Measurements from ENCODE around the gene ZDHHC14. TPM values are rescaled to one million over a fixed set of nuclear protein-coding genes. Genes with fewer than 3 reads are reported as not detected.
A peak's percentile ranks its signal among the peaks of the same experiment; 100 is the strongest.

The ZDHHC14 gene
- total and polyA plus RNA-seq, 3 donors from 2014 or later: 28.5 to 74.9 (median 67.9) TPM

GRCh38 chr6:157593596-157593995 lies 212.6 kb downstream of the ZDHHC14 start:
- TF ChIP-seq CTCF (IDR thresholded peaks at IDR 0.05): no peak
- TF ChIP-seq POLR2A (IDR thresholded peaks at IDR 0.05): no peak
- intact Hi-C loops (cut with DNase I; ENCODE audit: low total_unique reads): no loop called here
- Histone ChIP-seq H3K27ac (no peak overlapping the region), H3K4me1 (peaks cover 6% of the 10 kb centered on the region), H3K9me3 (no peaks in the 10 kb centered on the region), H3K27me3 (no peaks in the 10 kb centered on the region), H3K36me3 (ENCODE audit: low read depth, missing control alignments) (no peaks in the 10 kb centered on the region), H3K4me3 (peak overlapping the region in 1 of 2 donors; percentile 56)
- no peak for DNase-seq
- WGBS, 2 donors: 54 to 74% methylated on average over 6 to 8 of the region's 8 CpGs

- no peak for DNase-seq
- Histone ChIP-seq H3K27ac (no peak overlapping the region), H3K4me3 (no peak overlapping the region), H3K9me3 (no peaks in the 10 kb centered on the region), H3K27me3 (no peaks in the 10 kb centered on the region), H3K36me3 (ENCODE audit: low read depth, missing control alignments) (no peaks in the 10 kb centered on the region), H3K4me1 (peaks cover 6% of the 10 kb centered on the region)
- 92% methylated on average over 7 of the region's 7 CpGs for WGBS, 2 donors
- no peak for TF ChIP-seq CTCF (IDR thresholded peaks at IDR 0.05)
- no peak for TF ChIP-seq POLR2A (IDR thresholded peaks at IDR 0.05)
- intact Hi-C loops (cut with DNase I; ENCODE audit: low total_unique reads): no loop called here
Measured at GRCh38 chr6:157594292-157594691, 213.3 kb downstream of the ZDHHC14 start.

GRCh38 chr6:157595768-157596167 lies 214.8 kb downstream of the ZDHHC14 start:
- Histone ChIP-seq H3K9me3 (no peaks in the 10 kb centered on the region), H3K4me1 (peaks cover 6% of the 10 kb centered on the region), H3K27me3 (no peaks in the 10 kb centered on the region), H3K4me3 (no peak overlapping the region), H3K27ac (no peak overlapping the region), H3K36me3 (ENCODE audit: low read depth, missing control alignments) (no peaks in the 10 kb centered on the region)
- DNase-seq: no peak
- TF ChIP-seq POLR2A (IDR thresholded peaks at IDR 0.05) (no peak), CTCF (IDR thresholded peaks at IDR 0.05) (no peak)
- 89 to 92% methylated on average over 8 of the region's 8 CpGs for WGBS, 2 donors
- intact Hi-C loops (cut with DNase I; ENCODE audit: low total_unique reads): no loop called here

- no peaks in the 10 kb centered on the region for H3K9me3 ChIP-seq
- 69 to 78% methylated on average over 6 of the region's 6 CpGs for WGBS, 2 donors
- intact Hi-C loops (cut with DNase I; ENCODE audit: low total_unique reads): no loop called here
- peak overlapping the region; percentile 29 to 39 for H3K27ac ChIP-seq
- H3K27me3 ChIP-seq: no peaks in the 10 kb centered on the region
- no peak for DNase-seq
- peaks cover 6% of the 10 kb centered on the region for H3K4me1 ChIP-seq
- no peak overlapping the region for H3K4me3 ChIP-seq
- H3K36me3 ChIP-seq (ENCODE audit: low read depth, missing control alignments): no peaks in the 10 kb centered on the region
- TF ChIP-seq POLR2A (IDR thresholded peaks at IDR 0.05) (no peak), CTCF (IDR thresholded peaks at IDR 0.05) (no peak)
Measured at GRCh38 chr6:157596461-157596860, 215.5 kb downstream of the ZDHHC14 start.

- Histone ChIP-seq H3K36me3 (ENCODE audit: low read depth, missing control alignments) (no peaks in the 10 kb centered on the region), H3K4me1 (peaks cover 6% of the 10 kb centered on the region), H3K27ac (peak overlapping the region; percentile 29 to 39), H3K4me3 (no peak overlapping the region), H3K27me3 (no peaks in the 10 kb centered on the region), H3K9me3 (no peaks in the 10 kb centered on the region)
- peak; percentile 36 for DNase-seq
- no peak for TF ChIP-seq POLR2A (IDR thresholded peaks at IDR 0.05)
- no peak for TF ChIP-seq CTCF (IDR thresholded peaks at IDR 0.05)
- intact Hi-C loops (cut with DNase I; ENCODE audit: low total_unique reads): no loop called here
- 67 to 69% methylated on average over 15 of the region's 15 CpGs for WGBS, 2 donors
Measured at GRCh38 chr6:157596886-157597285, 215.9 kb downstream of the ZDHHC14 start.
